Measurements from ENCODE around the gene NGLY1. TPM values are rescaled to one million over a fixed set of nuclear protein-coding genes. Genes with fewer than 3 reads are reported as not detected.

The NGLY1 gene
- total RNA-seq, 1 experiment from 2014 or later = 29.4 TPM

DNA sequence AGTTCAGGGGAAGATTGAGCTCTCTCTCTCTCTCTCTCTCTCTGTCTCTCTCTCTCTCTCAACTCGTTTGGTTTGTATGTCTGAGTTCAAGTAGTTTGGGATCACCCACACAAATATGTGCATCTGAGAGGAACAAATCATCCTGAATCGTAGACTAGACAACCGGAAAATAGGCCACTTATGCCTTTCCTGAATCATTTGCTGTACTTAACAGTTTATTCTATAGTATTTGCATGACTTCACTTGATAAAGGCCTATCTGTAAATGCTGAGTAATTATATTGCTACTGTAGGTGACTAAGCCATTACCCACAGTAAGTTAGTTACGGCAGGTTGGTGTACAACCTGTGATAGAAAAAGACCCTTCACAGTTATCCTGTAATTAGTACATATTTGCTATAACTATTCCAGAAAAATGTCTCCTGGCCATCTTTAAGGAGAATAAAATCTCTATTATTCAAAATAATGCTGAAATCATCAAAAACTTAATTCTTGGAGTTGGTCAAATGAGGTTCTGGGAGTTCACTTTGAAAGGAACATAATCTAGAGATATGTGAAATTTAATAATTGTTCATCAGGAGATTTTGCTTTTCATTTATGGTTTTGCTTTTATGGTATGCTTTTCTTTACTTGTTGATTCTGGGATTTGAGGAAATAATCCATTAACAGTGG, 37.7 kb upstream of the NGLY1 start:
- ChIA-PET POLR2A (no interaction called here), CTCF (no interaction called here)
- intact Hi-C loops (cut with micrococcal nuclease) = no loop called here

More for the DNA sequence above, 37.7 kb upstream of the NGLY1 start:
- DNase-seq (ENCODE audit: low read depth, low spot score) (no peak), ATAC-seq (no peak)
- RAD21 ChIA-PET (ENCODE audit: low non-redundant PET in 1 of 2, low total read pairs in 2 of 2, uncharacterized antibody in 2 of 2, unreplicated experiment in 2 of 2) = no interaction called here
- Histone ChIP-seq H2AFZ (ENCODE audit: low read depth, low read length, poor library complexity, severe bottlenecking) (no peak overlapping the region), H3K36me3 (ENCODE audit: control insufficient read depth in 1 of 2, insufficient read depth in 2 of 2, low read length in 2 of 2) (no peaks in the 10 kb centered on the region), H3K4me1 (ENCODE audit: control insufficient read depth in 1 of 2, insufficient read depth in 2 of 2, low read length in 2 of 2) (peaks cover 0 to 6% of the 10 kb centered on the region in 2 experiments; a peak in 1 of 4 replicates), H4K20me1 (ENCODE audit: insufficient read depth) (no peaks in the 10 kb centered on the region), H3K9me2 (ENCODE audit: insufficient read depth) (no peaks in the 10 kb centered on the region), H3K4me2 (ENCODE audit: low read length) (no peak overlapping the region), H3K9me3 (ENCODE audit: control insufficient read depth in 1 of 2, insufficient read depth in 1 of 2, low read depth in 1 of 2, low read length in 2 of 2) (no peaks in the 10 kb centered on the region), H3K27ac (ENCODE audit: low read depth, low read length) (no peak overlapping the region), H3K79me2 (ENCODE audit: insufficient read depth, low read length) (no peaks in the 10 kb centered on the region), H3K4me3 (replicated peaks in 1 of 2; ENCODE audit: low read depth in 1 of 2, low read length in 2 of 2) (no peak overlapping the region), H3K9ac (ENCODE audit: low read length) (no peak overlapping the region), H3K27me3 (ENCODE audit: insufficient read depth, low read length) (no peaks in the 10 kb centered on the region; the same call in none of the 2 replicates)
- no TSS peak for BruUV-seq (replicated peaks)
- TF ChIP-seq RAD21 (IDR thresholded peaks at IDR 0.05; ENCODE audit: low read depth) = no peak
- TF ChIP-seq, protein P1, sequence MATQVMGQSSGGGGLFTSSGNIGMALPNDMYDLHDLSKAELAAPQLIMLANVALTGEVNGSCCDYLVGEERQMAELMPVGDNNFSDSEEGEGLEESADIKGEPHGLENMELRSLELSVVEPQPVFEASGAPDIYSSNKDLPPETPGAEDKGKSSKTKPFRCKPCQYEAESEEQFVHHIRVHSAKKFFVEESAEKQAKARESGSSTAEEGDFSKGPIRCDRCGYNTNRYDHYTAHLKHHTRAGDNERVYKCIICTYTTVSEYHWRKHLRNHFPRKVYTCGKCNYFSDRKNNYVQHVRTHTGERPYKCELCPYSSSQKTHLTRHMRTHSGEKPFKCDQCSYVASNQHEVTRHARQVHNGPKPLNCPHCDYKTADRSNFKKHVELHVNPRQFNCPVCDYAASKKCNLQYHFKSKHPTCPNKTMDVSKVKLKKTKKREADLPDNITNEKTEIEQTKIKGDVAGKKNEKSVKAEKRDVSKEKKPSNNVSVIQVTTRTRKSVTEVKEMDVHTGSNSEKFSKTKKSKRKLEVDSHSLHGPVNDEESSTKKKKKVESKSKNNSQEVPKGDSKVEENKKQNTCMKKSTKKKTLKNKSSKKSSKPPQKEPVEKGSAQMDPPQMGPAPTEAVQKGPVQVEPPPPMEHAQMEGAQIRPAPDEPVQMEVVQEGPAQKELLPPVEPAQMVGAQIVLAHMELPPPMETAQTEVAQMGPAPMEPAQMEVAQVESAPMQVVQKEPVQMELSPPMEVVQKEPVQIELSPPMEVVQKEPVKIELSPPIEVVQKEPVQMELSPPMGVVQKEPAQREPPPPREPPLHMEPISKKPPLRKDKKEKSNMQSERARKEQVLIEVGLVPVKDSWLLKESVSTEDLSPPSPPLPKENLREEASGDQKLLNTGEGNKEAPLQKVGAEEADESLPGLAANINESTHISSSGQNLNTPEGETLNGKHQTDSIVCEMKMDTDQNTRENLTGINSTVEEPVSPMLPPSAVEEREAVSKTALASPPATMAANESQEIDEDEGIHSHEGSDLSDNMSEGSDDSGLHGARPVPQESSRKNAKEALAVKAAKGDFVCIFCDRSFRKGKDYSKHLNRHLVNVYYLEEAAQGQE (IDR thresholded peaks at IDR 0.05; ENCODE audit: low read depth) = no peak
- TF ChIP-seq ZNF274 (IDR thresholded peaks at IDR 0.05; ENCODE audit: low read depth, low read length) = no peak
- TF ChIP-seq ELF1 (IDR thresholded peaks at IDR 0.05; ENCODE audit: borderline replicate concordance, low read depth) = no peak
- TF ChIP-seq CBX3 (IDR thresholded peaks at IDR 0.05; ENCODE audit: low read depth) = no peak
- TF ChIP-seq POLR2AphosphoS5 (IDR thresholded peaks at IDR 0.05; ENCODE audit: low read depth, low read length) = no peak
- no peak for TF ChIP-seq EZH2phosphoT487 (IDR thresholded peaks at IDR 0.05; ENCODE audit: borderline replicate concordance)
- TF ChIP-seq EGR1 (IDR thresholded peaks at IDR 0.05; ENCODE audit: low read depth) = no peak
- TF ChIP-seq EZH2 (IDR thresholded peaks at IDR 0.05) = no peak
- TF ChIP-seq, protein P2, sequence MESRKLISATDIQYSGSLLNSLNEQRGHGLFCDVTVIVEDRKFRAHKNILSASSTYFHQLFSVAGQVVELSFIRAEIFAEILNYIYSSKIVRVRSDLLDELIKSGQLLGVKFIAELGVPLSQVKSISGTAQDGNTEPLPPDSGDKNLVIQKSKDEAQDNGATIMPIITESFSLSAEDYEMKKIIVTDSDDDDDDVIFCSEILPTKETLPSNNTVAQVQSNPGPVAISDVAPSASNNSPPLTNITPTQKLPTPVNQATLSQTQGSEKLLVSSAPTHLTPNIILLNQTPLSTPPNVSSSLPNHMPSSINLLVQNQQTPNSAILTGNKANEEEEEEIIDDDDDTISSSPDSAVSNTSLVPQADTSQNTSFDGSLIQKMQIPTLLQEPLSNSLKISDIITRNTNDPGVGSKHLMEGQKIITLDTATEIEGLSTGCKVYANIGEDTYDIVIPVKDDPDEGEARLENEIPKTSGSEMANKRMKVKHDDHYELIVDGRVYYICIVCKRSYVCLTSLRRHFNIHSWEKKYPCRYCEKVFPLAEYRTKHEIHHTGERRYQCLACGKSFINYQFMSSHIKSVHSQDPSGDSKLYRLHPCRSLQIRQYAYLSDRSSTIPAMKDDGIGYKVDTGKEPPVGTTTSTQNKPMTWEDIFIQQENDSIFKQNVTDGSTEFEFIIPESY (IDR thresholded peaks at IDR 0.05; ENCODE audit: extremely low read depth, insufficient replicate concordance, low read length) = no peak
- TF ChIP-seq, protein P3, sequence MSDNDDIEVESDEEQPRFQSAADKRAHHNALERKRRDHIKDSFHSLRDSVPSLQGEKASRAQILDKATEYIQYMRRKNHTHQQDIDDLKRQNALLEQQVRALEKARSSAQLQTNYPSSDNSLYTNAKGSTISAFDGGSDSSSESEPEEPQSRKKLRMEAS (IDR thresholded peaks at IDR 0.05) = no peak
- no peak for TF ChIP-seq ZFX (IDR thresholded peaks at IDR 0.05)
